Right forelimb (tissue), 1 donor: ENCODE data around the gene BEGAIN.

Source experiments
- DNase-seq: peaks from one replicate; pipeline ENCODE4 v3.0.0-alpha.2; 2018

BEGAIN gene

DNA sequence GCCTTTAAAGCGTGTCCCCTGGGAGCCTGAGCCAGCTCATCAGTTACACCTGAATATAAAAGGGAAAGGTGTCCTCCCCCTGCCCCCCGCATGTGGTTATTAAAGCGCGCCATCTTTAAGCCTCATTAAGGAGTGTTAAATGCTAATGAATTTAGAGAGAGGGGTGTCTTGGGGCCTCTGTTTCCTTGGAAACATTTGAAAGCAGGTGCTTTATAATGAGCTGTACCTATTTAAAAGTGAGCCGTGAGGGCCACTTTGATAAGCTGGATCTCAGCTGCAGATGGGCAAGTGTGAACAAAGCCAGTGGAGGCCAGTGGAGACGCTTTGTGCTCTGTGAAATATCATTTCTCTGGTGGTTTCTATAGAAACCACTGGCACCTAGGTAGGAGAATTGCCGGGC is 84.0 kb downstream of the BEGAIN start:
- DNase-seq = no peak

DNA sequence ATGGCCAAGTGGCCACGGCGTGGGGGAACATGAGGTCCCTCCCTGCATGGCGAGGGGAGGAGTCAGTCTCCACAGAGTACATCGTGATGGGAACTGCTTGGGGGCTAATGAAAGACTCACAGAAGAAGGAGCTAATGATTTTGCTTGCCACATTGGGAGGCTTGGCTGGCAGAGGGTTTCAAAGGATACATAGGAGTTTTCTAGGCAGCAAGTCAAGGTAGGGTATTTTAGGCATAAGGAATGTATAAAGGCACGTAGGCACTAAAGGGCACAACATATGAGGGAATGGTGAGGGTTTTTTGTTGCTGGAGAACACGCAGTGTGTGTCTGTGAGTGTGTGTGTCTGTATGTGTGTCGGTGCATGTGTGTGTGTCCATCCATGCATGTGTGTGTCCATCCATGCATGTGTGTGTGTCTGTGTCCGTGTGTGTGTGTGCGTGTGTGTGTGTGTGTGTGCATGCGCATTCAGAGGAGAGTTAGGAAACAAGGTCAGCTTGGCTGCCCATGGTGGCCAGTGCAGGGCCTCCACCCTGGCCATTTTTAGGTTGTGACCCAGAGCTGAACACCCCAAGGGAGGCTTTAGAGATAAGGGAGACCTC is 84.5 kb downstream of the BEGAIN start:
- DNase-seq = no peak

DNA sequence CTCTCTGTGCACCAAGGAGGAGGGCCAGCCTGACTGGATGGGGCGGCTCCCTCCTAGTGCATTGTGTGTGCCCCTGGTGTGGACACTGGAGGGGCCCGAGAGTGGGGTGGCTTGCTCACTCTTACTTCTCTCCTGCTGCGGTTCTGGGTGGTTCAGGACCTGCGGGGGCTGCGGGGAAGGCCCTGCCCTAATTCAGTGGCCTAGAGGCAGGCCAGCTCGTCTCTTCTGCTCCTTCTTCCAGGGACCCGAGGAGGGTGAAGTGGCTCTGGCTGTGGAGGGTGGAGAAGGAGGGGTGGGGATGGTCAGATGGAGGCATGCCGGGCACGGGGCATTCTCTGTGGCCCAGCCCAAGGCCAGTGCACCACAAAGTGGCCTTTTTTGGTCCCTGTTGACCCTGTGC is 87.1 kb downstream of the BEGAIN start:
- DNase-seq = no peak

DNA sequence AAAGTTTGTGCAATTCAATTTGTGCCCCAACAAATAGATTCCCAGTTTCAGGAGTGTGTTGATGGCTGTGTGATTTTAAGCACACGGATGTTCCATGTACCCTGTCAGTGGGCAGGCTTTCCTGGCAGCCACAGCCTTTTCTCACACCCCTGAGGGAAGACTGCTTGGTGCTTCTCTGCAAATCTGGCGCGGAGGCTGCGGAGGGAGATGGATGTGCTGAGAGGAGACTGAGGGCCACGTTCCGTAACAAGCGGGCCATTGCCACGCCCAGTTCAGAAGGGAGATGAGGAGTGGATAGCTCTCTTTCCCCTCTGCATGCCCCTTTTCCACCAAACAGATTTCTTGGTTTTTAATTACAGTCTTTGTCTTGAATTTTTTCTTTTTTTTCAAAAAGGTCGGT is 89.1 kb downstream of the BEGAIN start:
- DNase-seq = no peak

DNA sequence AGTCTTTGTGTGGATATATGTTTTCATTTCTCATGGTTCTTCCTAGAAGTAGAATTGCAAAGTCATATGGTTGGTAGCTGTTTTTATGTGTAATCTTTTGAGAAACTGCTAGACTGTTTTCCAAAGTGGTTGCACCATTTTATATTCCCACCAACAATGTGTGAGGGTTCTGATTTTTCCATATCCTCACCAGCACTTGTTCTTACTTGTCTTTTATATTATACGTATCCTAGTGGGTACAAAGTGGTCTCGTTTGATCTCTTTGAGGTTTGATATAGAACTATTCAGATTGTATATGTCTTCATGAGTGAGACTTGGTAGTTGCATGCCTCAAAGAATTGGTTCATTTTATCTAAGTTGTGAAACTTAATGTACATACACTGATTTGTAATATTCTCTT is 91.3 kb downstream of the BEGAIN start:
- DNase-seq = no peak

DNA sequence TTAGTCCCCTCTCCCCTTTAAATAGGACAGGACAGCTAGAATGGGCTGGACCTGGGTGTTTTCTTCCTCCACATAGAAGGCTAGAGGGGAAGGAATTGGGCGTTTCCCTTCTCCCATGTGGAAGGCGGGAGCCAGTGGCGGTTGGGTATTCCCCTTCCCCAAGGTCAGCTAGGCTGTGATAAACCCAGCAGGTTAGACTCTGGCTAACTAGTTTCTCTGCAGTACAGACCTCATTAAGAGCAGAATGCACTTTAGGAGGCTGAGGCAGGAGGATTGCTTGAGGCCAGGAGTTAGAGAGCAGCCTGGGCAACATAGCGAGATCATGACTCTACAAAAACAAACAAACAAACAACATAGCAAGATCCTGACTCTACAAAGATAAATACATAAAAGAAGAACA is 92.6 kb downstream of the BEGAIN start:
- no peak for DNase-seq

DNA sequence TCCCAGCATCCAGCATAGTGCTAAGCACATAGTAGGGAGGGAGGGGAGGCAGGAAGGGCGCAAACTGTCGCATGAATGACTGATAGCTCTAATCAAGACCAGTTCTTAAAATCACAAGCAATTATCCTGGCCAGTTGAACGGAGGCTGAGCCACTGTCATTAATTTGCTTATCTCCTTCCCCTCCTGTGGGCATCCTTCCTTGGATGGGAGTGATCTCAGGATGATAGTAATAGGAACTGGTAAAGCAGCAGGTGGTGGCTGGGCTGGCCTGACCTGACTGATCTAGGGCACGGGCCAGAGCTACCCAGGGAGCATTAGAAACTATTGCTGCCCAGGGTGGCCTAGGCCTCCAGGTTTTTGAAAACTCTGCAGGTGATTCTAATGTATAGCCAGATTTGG is 97.0 kb downstream of the BEGAIN start:
- no peak for DNase-seq

DNA sequence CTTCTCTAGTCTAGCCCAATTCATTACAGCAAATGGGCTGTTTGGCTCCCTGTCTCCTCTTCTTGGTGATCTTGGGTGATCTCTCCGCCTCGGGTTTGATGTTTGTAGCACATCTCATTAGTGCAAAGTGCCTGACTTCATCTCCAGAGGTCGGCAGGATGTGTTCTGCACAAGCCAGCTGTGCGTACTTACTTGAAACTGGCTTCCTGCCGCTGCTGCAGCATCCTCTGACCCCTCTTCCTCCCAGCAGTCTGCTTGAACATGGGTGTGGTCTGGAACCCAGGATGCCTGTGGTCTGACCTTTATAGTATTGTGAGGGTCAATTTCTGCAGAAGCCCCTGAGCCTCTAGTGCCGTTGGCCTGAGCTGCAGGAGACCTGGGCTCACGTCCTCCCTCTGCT is 99.2 kb downstream of the BEGAIN start:
- DNase-seq = no peak

DNA sequence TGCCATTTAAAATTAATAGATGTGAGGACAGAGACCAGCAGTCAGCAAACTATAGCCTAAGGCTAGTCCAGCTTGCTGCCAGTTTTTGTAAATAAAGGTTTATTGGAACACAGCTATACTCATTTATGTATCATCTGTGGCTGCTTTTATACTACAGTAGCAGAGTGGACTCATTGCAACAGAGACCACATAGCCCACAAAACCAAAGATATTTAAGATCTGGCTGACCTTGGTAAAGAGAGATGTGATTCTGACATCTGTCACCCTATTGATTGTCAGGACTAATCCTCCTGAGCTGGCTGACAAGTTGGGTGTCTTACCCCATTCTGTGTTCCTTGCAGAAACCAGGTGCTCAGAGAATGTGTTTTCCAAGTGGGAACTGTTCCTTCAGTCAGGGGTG is 99.9 kb downstream of the BEGAIN start:
- DNase-seq = no peak
